ENCODE results near the gene NR4A1. TPM values are rescaled to one million over a fixed set of nuclear protein-coding genes. Genes with fewer than 3 reads are reported as not detected.

NR4A1 gene
- total RNA-seq, 2 donors from 2014 or later, result 150 to 238 TPM

- Histone ChIP-seq H3K27ac (peak overlapping the region; percentile 90 to 92), H3K9me3 (no peaks in the 10 kb centered on the region), H3K27me3 (peaks cover 0 to 5% of the 10 kb centered on the region in 2 donors), H3K4me1 (peaks cover 0 to 38% of the 10 kb centered on the region in 2 donors), H3K36me3 (peaks cover 25% of the 10 kb centered on the region), H3K4me3 (peak overlapping the region; percentile 16 to 82)
- peak; percentile 85 for DNase-seq (ENCODE audit: low spot score)
- TF ChIP-seq CTCF (IDR thresholded peaks at IDR 0.05), result no peak
These were observed 41.1 kb upstream of the NR4A1 start for GRCh38 chr12:52010152-52010622.

GRCh38 chr12:52010692-52011601 lies 40.3 kb upstream of the NR4A1 start:
- H3K36me3 ChIP-seq, result peaks cover 25% of the 10 kb centered on the region
- H3K9me3 ChIP-seq, result no peaks in the 10 kb centered on the region
- peaks cover 0 to 36% of the 10 kb centered on the region in 2 donors for H3K4me1 ChIP-seq
- peaks cover 0 to 5% of the 10 kb centered on the region in 2 donors for H3K27me3 ChIP-seq
- H3K27ac ChIP-seq, result peak overlapping the region; percentile 90 to 92
- DNase-seq (ENCODE audit: low spot score), result no peak
- TF ChIP-seq CTCF (IDR thresholded peaks at IDR 0.05), result no peak
- H3K4me3 ChIP-seq, result peak overlapping the region in 1 of 2 donors; percentile 82

- H3K27me3 ChIP-seq, result peaks cover 0 to 5% of the 10 kb centered on the region in 2 donors
These were observed 39.5 kb upstream of the NR4A1 start for GRCh38 chr12:52011602-52012214.

GRCh38 chr12:52013626-52014310 lies 37.5 kb upstream of the NR4A1 start:
- Histone ChIP-seq H3K4me1 (peaks cover 0 to 29% of the 10 kb centered on the region in 2 donors), H3K27me3 (no peaks in the 10 kb centered on the region), H3K36me3 (peaks cover 25% of the 10 kb centered on the region), H3K27ac (no peak overlapping the region), H3K4me3 (no peak overlapping the region), H3K9me3 (no peaks in the 10 kb centered on the region)
- TF ChIP-seq CTCF (IDR thresholded peaks at IDR 0.05), result no peak
- DNase-seq (ENCODE audit: low spot score), result no peak

More at GRCh38 chr12:52011602-52012214, 39.5 kb upstream of the NR4A1 start:
- no peak for TF ChIP-seq CTCF (IDR thresholded peaks at IDR 0.05)
- H3K4me1 ChIP-seq, result peaks cover 0 to 29% of the 10 kb centered on the region in 2 donors
- no peak overlapping the region for H3K27ac ChIP-seq
- DNase-seq (ENCODE audit: low spot score), result no peak
- H3K4me3 ChIP-seq, result no peak overlapping the region
- peaks cover 25% of the 10 kb centered on the region for H3K36me3 ChIP-seq
- no peaks in the 10 kb centered on the region for H3K9me3 ChIP-seq

GRCh38 chr12:52014567-52015530 lies 36.4 kb upstream of the NR4A1 start:
- H3K36me3 ChIP-seq, result peaks cover 25% of the 10 kb centered on the region
- no peaks in the 10 kb centered on the region for H3K27me3 ChIP-seq
- DNase-seq (ENCODE audit: low spot score), result no peak
- no peak overlapping the region for H3K27ac ChIP-seq
- H3K9me3 ChIP-seq, result no peaks in the 10 kb centered on the region
- no peak for TF ChIP-seq CTCF (IDR thresholded peaks at IDR 0.05)
- no peak overlapping the region for H3K4me3 ChIP-seq
- H3K4me1 ChIP-seq, result peaks cover 0 to 18% of the 10 kb centered on the region in 2 donors
